GM10266 (cell line): ENCODE measurements around the gene IL6ST.
"Not testable (repeated sequence)": the region's sequence is repeated elsewhere in the genome, so short reads cannot be mapped to it uniquely, and the experiment has no call there.

Experiments
- DNase-seq: peaks from one replicate; pipeline ENCODE4 v3.0.0; 2012; ENCODE audit errors: extremely low spot score
- CTCF ChIP-seq: IDR thresholded peaks from 2 replicates; pipeline ENCODE4 v1.5.1; 2012; ENCODE audit warnings: mild to moderate bottlenecking, low read depth; ENCODE audit not compliant: control insufficient read depth, insufficient read depth; ENCODE audit errors: missing control alignments

Gene IL6ST

DNA sequence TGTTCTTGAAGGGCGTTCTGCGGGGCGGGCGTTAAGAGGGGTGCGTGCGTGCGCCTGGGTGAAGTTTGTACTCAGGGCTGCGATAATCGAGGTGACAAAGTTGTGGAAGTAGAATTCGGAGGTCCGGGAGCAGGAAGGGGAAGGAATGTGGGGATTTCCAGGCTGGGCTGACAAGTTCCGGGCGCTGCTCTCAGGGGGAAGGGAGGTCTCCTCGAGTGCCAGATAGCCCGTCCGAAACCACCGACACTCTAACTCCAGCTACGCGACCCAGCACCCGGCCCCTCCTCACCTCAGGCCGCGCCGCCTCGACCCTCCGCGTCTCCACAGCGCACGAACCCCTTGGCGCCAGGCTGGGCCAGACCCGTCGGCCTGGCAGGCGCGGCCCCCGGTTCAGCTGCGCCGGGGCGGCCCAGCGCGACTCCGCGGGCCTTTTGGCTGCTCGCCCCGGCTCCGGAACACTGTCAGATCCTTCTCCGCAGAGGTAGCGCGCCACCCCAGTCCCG is at the start of gene IL6ST:
Gene IL6ST (minus strand): TSS at position 469 of the 503 bp plus-strand sequence. CDS start 18,685 bp downstream, outside the sequence.
- DNase-seq = peak; percentile 35
- no peak for TF ChIP-seq CTCF

- no peak for DNase-seq
- no peak for TF ChIP-seq CTCF
Observed at GRCh38 chr5:56039985-56040384, 45.2 kb upstream of the IL6ST start.

GRCh38 chr5:56038206-56038605 is 43.4 kb upstream of the IL6ST start:
- not testable (repeated sequence) for DNase-seq

GRCh38 chr5:56037531-56038010 is 42.8 kb upstream of the IL6ST start:
- peak; percentile 53 for DNase-seq
- no peak for TF ChIP-seq CTCF

DNA sequence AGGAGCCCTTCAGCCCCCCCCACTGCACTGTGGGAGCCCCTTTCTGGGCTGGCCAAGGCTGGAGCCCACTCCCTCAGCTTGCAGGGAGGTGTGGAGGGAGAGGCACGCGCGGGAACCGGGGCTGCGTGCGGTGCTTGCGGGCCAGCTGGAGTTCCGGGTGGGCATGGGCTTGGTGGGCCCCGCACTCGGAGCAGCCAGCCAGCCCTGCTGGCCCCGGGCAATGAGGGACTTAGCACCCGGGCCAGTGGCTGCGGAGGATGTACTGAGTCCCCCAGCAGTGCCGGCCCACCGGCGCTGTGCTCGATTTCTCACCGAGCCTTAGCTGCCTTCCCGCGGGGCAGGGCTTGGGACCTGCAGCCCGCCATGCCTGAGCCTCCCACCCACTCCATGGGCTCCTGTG is 40.6 kb upstream of the IL6ST start:
- not testable (repeated sequence) for DNase-seq

DNA sequence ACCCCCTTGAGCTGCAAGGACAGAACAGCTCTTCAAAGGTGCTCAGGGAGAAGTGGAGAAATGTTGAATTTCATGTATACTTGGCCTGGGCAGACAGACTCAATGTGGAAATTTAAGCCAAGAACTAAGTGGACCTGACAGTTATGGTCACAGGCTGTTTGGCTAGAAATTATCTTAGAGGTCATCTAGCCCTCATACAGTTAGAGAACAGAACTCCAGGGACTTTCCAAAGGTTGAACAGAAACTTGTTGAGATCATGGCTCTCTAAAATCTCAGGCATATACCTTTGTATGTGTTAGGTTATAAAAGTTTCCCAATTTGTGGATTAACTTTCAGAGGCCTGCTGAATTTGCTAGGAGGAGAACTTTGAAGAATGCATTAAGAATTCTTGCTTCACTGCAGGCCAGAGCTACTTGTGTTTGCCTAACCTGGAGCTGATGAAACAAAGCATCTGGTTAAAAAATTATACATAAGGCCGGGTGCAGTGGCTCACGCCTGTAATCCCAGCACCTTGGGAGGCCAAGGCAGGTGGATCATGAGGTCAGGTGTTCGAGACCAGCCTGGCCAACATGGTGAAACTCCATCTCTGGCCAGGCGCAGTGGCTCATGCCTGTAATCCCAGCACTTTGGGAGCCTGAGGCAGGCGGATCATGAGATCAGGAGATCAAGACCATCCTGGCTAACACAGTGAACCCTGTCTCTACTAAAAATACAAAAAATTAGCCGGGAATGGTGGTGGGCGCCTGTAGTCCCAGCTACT is 35.3 kb upstream of the IL6ST start:
- DNase-seq = not testable (repeated sequence)

DNA sequence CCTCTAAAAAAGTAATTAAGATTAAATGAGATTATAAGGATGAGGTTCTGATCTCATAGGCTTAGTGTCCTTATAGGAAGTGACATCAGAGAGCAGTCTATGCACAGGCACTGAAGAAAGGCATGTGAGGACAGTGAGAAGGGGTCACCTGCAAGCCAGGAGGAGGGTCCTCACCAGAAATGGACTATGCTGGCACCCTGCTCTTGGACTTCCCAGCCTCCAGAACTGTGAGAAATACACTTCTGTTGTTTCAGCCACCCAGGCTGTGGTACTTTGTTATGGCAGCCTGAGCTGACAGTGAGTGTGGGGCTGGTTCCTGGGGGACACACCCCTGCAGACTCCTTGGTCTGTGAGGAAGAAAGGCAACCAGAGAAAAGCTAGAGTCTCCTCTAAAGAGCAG is 34.7 kb upstream of the IL6ST start:
- DNase-seq = no peak
- no peak for TF ChIP-seq CTCF

DNA sequence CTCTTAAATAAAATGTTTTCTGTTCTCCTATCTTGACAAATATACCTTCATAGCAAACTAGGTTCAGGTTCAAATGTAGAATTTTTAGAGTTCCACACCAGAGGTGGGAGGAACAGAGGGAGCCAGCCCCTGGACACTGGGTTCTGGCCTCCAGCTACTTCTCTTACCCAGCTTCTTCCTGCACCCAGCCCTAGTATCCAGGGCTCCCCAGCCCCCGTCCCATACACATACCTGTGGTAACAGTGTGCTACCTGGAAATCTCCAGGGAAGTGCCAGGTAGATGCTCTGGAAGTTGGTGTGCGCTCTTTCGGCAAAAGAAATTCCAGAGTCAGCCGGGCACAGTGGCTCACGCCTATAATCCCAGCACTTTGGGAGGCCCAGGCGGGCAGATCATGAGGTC is 33.9 kb upstream of the IL6ST start:
- no peak for TF ChIP-seq CTCF
- DNase-seq = no peak

DNA sequence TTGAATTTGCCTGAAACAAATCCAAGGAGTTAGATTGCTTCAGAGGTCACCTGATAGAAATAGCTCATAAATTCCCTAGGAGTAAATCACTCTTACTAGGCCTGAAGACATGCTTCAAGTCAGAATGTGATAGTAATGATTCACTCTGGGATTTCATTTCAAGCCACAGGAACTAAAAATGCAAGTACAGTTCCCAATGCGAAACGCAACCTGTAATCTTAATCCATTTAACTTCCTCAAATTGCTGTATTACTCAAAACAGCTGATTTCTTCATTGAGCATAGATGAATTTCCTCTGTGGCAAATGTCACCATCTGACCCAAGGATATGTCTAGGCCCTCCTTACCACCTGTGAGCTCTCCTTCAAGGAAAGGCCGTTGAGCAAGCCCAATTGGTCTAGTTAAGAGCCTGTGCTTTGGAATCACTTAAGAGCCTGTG is 32.1 kb upstream of the IL6ST start:
- DNase-seq = peak; percentile 65
- no peak for TF ChIP-seq CTCF
